ENCODE measurements around the gene CHMP2A. TPM values are rescaled to one million over a fixed set of nuclear protein-coding genes. Genes with fewer than 3 reads are reported as not detected.
"Not testable (repeated sequence)": the region's sequence is repeated elsewhere in the genome, so short reads cannot be mapped to it uniquely, and the experiment has no call there.

CHMP2A gene
- total and polyA plus RNA-seq, 7 donors: 96.5 to 184 (median 126) TPM

- 70 to 77% (median 71%) methylated on average over 25 of the region's 25 CpGs for WGBS, 3 donors
- H3K9me3 ChIP-seq: no peaks in the 10 kb centered on the region
- DNase-seq (no peak), ATAC-seq (no peak)
- no peaks in the 10 kb centered on the region for H3K27me3 ChIP-seq (ENCODE audit: insufficient read depth in 3 of 3, low read length in 2 of 3)
- no peak within 1 kb of the TSS for H3K4me3 ChIP-seq
- H3K4me1 ChIP-seq: peaks cover 16% of the 10 kb centered on the region
- H3K27ac ChIP-seq: no peak within 1 kb of the TSS
- peaks cover 0 to 10% of the 10 kb centered on the region in 2 donors for H3K36me3 ChIP-seq (ENCODE audit: insufficient read depth in 1 of 2, low read depth in 1 of 2)
- TF ChIP-seq CTCF (IDR thresholded peaks at IDR 0.05): no peak
- intact Hi-C loops (cut with DNase I): no loop called here
Measured at GRCh38 chr19:58511353-58512208, 43.3 kb downstream of the CHMP2A start, which contains the start of gene SLC27A5. Gene SLC27A5, minus strand, starts transcription at chr19:58511992. Its CDS starts 37 bp downstream, at chr19:58511955.

- Histone ChIP-seq H3K9me3 (no peaks in the 10 kb centered on the region), H3K27ac (no peak overlapping the region), H3K36me3 (ENCODE audit: insufficient read depth in 1 of 2, low read depth in 1 of 2) (no peaks in the 10 kb centered on the region), H3K27me3 (ENCODE audit: insufficient read depth in 3 of 3, low read length in 2 of 3) (no peaks in the 10 kb centered on the region), H3K4me1 (peaks cover 6% of the 10 kb centered on the region), H3K4me3 (no peak overlapping the region)
- intact Hi-C loops (cut with DNase I): no loop called here
- no peak for DNase-seq
- 74 to 77% (median 77%) methylated on average over 8 of the region's 8 CpGs for WGBS, 3 donors
- ATAC-seq: no peak
- TF ChIP-seq CTCF (IDR thresholded peaks at IDR 0.05): no peak
Measured at GRCh38 chr19:58510084-58510862, 44.6 kb downstream of the CHMP2A start.

GRCh38 chr19:58509731-58510083, 45.2 kb downstream of the CHMP2A start:
- whole genome bisulfite sequencing, 3 donors: 82 to 86% (median 82%) methylated on average over 11 of the region's 11 CpGs

GRCh38 chr19:58507602-58508223, 47.2 kb downstream of the CHMP2A start:
- H3K4me1 ChIP-seq; H3K27me3 ChIP-seq (ENCODE audit: insufficient read depth in 3 of 3, low read length in 2 of 3); ATAC-seq; H3K9me3 ChIP-seq; H3K27ac ChIP-seq; intact Hi-C loops (cut with DNase I); H3K36me3 ChIP-seq (ENCODE audit: insufficient read depth in 1 of 2, low read depth in 1 of 2); DNase-seq; H3K4me3 ChIP-seq: not testable (repeated sequence)
- 70 to 84% (median 72%) methylated on average over 7 to 8 of the region's 8 CpGs for WGBS, 3 donors

More at GRCh38 chr19:58509731-58510083, 45.2 kb downstream of the CHMP2A start:
- TF ChIP-seq CTCF (IDR thresholded peaks at IDR 0.05): no peak
- Histone ChIP-seq H3K27me3 (ENCODE audit: insufficient read depth in 3 of 3, low read length in 2 of 3) (no peaks in the 10 kb centered on the region), H3K27ac (no peak overlapping the region), H3K9me3 (no peaks in the 10 kb centered on the region), H3K4me1 (peaks cover 4% of the 10 kb centered on the region), H3K36me3 (ENCODE audit: insufficient read depth in 1 of 2, low read depth in 1 of 2) (no peaks in the 10 kb centered on the region), H3K4me3 (no peak overlapping the region)
- ATAC-seq (no peak), DNase-seq (no peak)
- intact Hi-C loops (cut with DNase I): no loop called here

Other genes starting within 250 kb of the CHMP2A start
- 10 to 100 TPM; 13.9 to 33.3 (median 16.4) TPM for gene ERVK3-1, start 249.7 kb downstream of the CHMP2A start, total RNA-seq
- gene ERVK3-1, start 249.7 kb downstream of the CHMP2A start, polyA plus RNA-seq: 10 to 100 TPM; 29.5 to 81.0 (median 77.4) TPM
- gene ZSCAN22, start 228.1 kb downstream of the CHMP2A start, total RNA-seq: 1 to 10 TPM; 2.0 to 3.1 (median 2.4) TPM
- 1 to 10 TPM; 1.1 to 1.8 (median 1.8) TPM for gene ZSCAN22, start 228.1 kb downstream of the CHMP2A start, polyA plus RNA-seq
- 1 to 10 TPM; 1.6 to 5.4 (median 3.8) TPM for gene A1BG, start 201.6 kb downstream of the CHMP2A start, total RNA-seq
- 10 to 100 TPM in 2 of 3 donors, 1 to 10 TPM in 1; 5.2 to 12.0 (median 10.0) TPM for gene A1BG, start 201.6 kb downstream of the CHMP2A start, polyA plus RNA-seq
- under 1 TPM; 0.08 to 0.30 (median 0.18) TPM for gene ZNF497, start 192.4 kb downstream of the CHMP2A start, total RNA-seq
- under 1 TPM; 0.13 to 0.43 (median 0.30) TPM for gene ZNF497, start 192.4 kb downstream of the CHMP2A start, polyA plus RNA-seq
- gene ZNF837, start 174.1 kb downstream of the CHMP2A start, total RNA-seq: under 1 TPM; 0.10 to 0.34 (median 0.20) TPM
- gene ZNF837, start 174.1 kb downstream of the CHMP2A start, polyA plus RNA-seq: under 1 TPM; 0.08 to 0.33 (median 0.24) TPM
- gene RPS5, start 167.8 kb downstream of the CHMP2A start, total RNA-seq: 100 to 1,000 TPM; 513 to 839 (median 740) TPM
- 1,000 to 10,000 TPM; 1,118 to 2,384 (median 1,312) TPM for gene RPS5, start 167.8 kb downstream of the CHMP2A start, polyA plus RNA-seq
- gene RNF225, start 159.4 kb downstream of the CHMP2A start, total RNA-seq: not detected
- not detected for gene RNF225, start 159.4 kb downstream of the CHMP2A start, polyA plus RNA-seq
- 10 to 100 TPM in 3 of 4 donors, 1 to 10 TPM in 1; 9.5 to 16.2 (median 13.3) TPM for gene ZNF584, start 146.5 kb downstream of the CHMP2A start, total RNA-seq
- gene ZNF584, start 146.5 kb downstream of the CHMP2A start, polyA plus RNA-seq: 10 to 100 TPM in 2 of 3 donors, 1 to 10 TPM in 1; 8.7 to 23.8 (median 11.6) TPM
- gene ZNF132, start 115.0 kb downstream of the CHMP2A start, total RNA-seq: 1 to 10 TPM; 2.1 to 5.2 (median 4.3) TPM
- gene ZNF132, start 115.0 kb downstream of the CHMP2A start, polyA plus RNA-seq: 1 to 10 TPM; 1.4 to 2.7 (median 1.6) TPM
- gene ZNF324B, start 103.5 kb downstream of the CHMP2A start, total RNA-seq: 1 to 10 TPM; 4.4 to 8.9 (median 4.9) TPM
- gene ZNF324B, start 103.5 kb downstream of the CHMP2A start, polyA plus RNA-seq: 1 to 10 TPM; 2.5 to 6.2 (median 2.9) TPM
- gene ZNF324, start 88.0 kb downstream of the CHMP2A start, total RNA-seq: 1 to 10 TPM; 3.5 to 7.2 (median 4.8) TPM
- gene ZNF324, start 88.0 kb downstream of the CHMP2A start, polyA plus RNA-seq: 1 to 10 TPM; 2.1 to 6.4 (median 3.1) TPM
- gene ZNF446, start 78.8 kb downstream of the CHMP2A start, total RNA-seq: 1 to 10 TPM; 3.5 to 8.1 (median 4.9) TPM
- gene ZNF446, start 78.8 kb downstream of the CHMP2A start, polyA plus RNA-seq: 1 to 10 TPM; 4.6 to 8.7 (median 6.3) TPM
- 1 to 10 TPM; 3.1 to 6.6 (median 4.0) TPM for gene SLC27A5, start 43.1 kb downstream of the CHMP2A start, total RNA-seq
- 10 to 100 TPM in 2 of 3 donors, 1 to 10 TPM in 1; 6.1 to 11.0 (median 10.6) TPM for gene SLC27A5, start 43.1 kb downstream of the CHMP2A start, polyA plus RNA-seq
- gene ZBTB45, start 35.3 kb downstream of the CHMP2A start, total RNA-seq: 10 to 100 TPM in 1 of 4 donors, 1 to 10 TPM in 3; 7.7 to 13.0 (median 9.9) TPM
- 10 to 100 TPM in 1 of 3 donors, 1 to 10 TPM in 2; 6.2 to 12.5 (median 8.5) TPM for gene ZBTB45, start 35.3 kb downstream of the CHMP2A start, polyA plus RNA-seq
- gene TRIM28, start 11.0 kb downstream of the CHMP2A start, total RNA-seq: 100 to 1,000 TPM; 165 to 212 (median 197) TPM
- gene TRIM28, start 11.0 kb downstream of the CHMP2A start, polyA plus RNA-seq: 100 to 1,000 TPM; 141 to 154 (median 147) TPM
- gene UBE2M, start 3.5 kb upstream of the CHMP2A start, total RNA-seq: 100 to 1,000 TPM in 3 of 4 donors, 10 to 100 TPM in 1; 95.4 to 146 (median 125) TPM
- 100 to 1,000 TPM in 2 of 3 donors, 10 to 100 TPM in 1; 86.8 to 146 (median 145) TPM for gene UBE2M, start 3.5 kb upstream of the CHMP2A start, polyA plus RNA-seq
- gene MZF1, start 18.2 kb upstream of the CHMP2A start, total RNA-seq: 10 to 100 TPM in 2 of 4 donors, 1 to 10 TPM in 2; 8.2 to 13.0 (median 11.1) TPM
- 10 to 100 TPM in 1 of 3 donors, 1 to 10 TPM in 2; 5.0 to 12.5 (median 8.2) TPM for gene MZF1, start 18.2 kb upstream of the CHMP2A start, polyA plus RNA-seq